GM21360 (cell line): Measurements from ENCODE around the gene FLII.
"Not testable (repeated sequence)": the region's sequence is repeated elsewhere in the genome, so short reads cannot be mapped to it uniquely, and the experiment has no call there.

Experiments
- ATAC-seq: cut with Tn5 transposase; IDR thresholded peaks from one replicate; pipeline ENCODE4 v1.9.1; 2021; ENCODE audit warnings: mild to moderate bottlenecking, moderate library complexity; ENCODE audit not compliant: unreplicated experiment

Gene FLII

DNA sequence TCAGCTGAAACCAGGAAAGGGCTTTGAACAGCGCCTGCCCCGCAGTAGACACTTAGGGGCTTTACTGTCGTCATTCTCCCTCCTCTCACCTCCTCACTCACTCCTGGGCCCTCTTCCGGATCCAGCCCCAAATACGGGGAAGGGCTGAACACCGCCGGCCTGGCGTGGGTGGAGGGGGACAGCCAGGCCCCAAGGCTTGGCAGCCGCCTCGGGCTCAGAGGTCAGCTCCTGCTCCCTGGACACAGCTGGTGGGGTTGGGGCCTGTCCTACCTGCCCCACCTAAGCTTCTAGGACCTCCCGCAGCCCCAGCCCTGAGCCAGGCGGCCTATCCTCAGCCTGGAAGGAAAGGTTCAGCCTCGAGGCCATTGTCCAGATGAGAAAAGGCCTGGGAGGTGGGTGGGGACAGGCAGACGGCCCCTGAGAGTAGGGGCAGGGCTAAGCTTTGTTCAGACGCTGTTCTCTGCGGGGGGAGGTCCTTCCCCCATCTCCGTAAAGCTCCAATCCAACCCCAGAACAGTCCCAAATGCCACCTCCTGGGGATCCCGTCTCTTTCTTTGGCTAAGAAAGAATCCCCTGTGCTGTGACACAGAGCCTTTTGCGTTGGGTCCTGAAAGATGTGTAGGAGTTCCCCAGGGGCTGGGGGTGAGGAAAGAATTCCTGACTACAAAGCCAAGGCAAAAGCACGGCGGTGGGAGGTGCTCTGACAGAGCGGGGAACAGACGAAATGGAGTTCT lies 34.0 kb downstream of the FLII start:
- no peak for ATAC-seq

DNA sequence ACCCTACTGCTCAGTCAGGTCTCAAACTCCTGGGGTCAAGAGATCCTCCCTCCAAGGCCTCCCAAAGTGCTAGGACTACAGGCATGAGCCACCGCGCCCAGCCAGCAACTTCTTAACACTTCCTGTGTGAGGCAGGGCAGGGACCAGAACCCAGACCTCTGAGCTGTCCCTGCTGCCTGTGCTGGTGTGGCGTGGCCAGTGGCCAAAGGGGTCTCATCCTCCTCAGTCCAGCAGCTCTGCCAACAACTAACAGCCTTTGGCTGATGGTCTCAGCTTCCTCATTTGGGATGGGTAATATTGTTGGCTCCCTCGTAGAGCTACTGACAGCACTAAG lies 34.5 kb downstream of the FLII start:
- ATAC-seq: no peak

DNA sequence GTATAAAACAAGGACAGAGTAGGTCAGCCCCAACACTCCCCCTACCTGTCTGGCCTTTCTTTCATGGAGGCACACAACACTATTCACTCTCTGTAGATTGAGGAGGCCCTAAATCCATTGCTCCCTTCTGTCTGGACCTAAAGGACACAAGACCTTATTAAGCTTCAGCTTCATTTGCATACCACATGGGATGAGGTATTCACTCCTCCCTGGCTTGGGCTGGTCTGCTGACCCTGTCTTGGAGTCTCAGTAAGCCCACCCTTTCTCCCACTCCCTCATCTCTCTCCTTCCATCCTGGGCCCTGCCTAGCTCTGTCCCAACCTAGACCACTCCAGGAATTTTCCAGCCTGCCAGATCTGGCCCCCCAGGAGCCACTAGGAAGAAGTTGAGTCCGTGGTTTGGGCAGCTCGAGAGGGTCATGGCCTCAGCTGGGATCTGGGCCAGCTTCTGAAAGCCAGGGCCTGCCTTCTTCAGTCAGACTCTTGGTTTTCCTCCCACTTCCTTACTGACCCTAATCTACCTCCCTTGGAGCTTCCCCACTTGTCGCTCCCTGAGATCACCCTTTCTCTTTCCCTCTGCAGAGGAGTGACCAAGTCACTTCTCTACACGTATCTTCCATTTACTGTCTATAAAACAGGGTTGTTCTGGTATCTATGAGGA lies 39.7 kb downstream of the FLII start:
- no peak for ATAC-seq

DNA sequence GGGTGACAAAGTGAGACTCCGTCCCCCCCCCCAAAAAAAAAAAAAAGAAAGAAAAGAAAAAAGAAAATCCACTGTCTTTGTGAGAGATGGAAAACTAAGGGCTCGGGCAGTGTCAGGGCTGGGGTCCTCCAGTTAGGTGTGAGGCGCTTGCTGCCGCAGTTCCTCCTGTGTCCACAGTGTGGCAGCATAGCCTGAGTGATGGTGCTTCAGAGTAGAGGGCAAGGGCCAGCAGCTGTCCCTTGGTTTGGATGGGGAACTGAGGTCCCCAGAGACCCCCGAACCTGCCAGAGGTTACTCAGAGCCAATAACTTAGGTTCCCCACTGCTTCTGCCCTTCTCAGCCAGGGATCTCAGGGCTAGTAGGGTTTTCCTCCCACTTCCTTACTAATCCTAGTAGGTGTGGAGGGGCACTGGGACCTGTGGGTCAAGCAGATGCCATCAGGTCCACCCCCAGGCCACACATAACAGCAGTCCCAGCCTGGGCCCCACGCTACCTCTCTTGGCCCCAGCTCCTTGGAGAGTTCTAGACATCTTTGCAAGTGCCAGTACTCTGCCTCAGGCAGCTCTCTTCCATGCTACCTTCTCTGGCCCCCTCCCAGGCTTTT lies 41.0 kb downstream of the FLII start:
- no peak for ATAC-seq

DNA sequence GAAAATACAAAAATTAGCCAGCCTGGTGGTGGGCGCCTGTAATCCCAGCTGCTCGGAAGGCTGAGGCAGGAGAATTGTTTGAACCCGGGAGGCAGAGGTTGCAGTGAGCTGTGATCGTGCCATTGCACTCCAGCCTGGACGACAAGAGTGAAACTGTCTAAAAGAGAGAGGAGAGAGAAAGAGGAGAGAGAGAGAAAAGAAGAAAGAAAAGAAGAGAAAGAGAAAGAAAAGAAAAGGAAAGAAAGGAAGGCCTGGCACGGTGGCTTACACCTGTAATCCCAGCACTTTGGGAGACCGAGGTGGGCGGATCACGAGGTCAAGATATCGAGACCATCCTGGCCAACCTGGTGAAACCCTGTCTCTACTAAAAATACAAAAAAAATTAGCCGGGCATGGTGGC lies 41.6 kb downstream of the FLII start:
- ATAC-seq: not testable (repeated sequence)

DNA sequence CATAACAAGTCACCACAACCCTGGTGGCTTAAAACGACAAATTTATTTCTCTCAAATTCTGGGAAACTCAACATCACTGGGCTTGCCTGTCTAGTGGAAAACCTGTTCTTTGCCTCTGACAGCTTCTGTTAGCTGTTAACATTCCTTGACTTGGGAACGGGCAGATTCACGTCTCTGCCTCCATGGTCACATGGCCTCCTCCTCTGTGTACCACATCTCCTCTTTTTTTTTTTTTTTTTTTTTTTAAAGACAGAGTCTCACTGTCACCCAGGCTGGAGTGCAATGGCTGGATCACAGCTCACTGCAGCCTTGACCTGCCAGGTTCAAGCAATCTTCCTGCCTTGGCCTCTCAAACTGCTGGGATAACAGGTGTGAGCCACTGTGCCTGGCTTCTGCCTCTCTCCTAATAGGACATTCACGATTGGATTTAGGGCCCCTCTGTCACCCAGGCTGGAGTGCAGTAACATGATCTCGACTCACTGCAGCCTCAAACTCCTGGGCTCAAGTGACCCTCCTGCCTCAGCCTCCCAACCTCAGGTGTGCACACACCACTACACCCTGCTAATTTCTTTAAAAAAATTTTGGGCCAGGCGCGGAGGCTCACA lies 44.8 kb downstream of the FLII start:
- ATAC-seq: no peak

DNA sequence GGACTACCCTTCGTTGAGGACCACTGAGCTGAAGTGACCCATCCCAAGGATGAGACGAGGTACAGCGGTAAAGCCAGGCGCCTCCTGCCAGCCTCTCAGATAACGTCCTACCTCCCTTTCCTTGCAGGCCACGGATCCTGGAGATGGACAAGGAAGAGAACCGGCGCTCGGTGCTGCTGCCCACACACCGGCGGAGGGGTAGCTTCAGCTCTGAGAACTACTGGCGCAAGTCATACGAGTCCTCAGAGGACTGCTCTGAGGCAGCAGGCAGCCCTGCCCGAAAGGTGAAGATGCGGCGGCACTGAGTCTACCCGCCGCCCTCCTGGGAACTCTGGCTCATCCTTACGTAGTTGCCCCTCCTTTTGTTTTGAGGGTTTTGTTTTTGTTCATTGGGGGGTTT lies 50.4 kb downstream of the FLII start:
- no peak for ATAC-seq

DNA sequence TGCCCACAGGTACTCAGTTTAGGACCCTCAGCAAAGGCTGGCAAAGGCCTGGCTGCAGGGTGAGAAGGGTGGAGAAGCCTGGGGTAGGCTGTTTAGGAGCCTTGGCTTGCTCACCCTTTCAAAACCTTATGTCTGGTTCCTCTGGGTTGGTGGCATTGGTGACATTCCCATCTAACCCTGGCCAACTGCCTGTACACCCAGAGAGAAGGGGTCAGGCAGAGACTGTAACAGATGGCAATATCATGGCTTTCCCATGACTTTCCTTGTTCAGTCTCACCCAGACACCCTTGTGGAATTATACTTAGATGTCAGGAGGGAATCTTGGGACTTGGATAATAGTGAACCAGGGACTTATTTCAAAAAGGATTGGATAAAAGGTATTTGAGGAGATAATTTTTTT lies 51.6 kb downstream of the FLII start:
- no peak for ATAC-seq

DNA sequence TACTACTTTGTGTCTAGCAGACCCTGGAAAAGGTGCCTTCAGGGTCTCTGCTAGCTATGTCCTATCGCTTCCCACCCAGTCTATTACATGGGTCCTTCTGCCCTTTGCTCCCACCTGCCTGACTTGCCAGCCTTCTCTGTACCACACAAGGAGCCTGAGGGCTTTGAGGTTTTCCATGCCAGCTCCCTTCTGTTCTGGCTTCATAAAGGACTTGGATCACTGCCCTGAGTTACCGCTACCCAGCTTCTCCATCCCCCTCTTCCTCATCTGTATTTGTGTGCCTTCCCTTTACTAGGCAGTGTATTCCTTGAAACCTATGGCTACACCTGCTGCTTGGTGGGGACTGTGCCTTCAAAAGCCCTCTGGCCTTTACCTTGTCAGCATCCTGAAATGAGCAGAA lies 52.7 kb downstream of the FLII start:
- ATAC-seq: no peak

DNA sequence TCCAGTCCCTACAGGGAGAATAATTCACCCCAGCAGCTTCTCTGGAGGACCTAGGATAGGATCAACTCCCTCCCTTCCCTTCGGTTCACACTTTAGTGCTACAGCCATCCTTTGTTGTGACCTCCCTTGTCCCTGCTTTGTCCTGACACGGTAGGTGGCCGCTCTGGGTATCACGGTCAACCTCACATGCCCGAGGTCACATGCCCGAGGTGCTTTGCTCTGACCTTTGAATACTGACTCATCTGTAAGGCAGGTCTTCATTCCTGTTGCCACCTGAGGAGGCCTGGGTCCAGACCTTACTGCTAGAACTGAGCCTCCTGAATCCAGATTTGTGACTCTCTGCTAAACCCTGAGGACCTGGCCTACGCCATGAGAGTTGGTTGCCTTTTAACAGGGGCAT lies 55.2 kb downstream of the FLII start:
- no peak for ATAC-seq

DNA sequence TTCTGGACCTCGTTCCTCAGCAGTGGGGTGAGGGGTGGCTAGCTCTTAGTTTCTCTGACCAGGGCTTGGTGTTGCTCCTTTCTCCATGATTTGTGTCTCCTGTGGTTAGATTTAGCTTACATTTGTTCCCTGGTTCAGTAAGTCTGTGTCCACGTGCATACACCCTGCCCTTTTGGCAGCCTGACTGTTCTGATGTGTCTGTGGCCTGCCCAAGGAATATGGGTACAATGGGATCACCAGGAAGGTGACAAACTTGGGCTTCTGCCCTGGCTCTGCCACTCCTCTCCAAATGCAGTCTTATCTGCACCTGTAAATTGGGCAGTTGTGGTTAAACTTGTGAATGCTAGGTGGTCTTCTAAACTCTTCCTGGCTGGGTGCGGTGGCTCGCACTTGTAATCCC lies 57.4 kb downstream of the FLII start:
- ATAC-seq: no peak

DNA sequence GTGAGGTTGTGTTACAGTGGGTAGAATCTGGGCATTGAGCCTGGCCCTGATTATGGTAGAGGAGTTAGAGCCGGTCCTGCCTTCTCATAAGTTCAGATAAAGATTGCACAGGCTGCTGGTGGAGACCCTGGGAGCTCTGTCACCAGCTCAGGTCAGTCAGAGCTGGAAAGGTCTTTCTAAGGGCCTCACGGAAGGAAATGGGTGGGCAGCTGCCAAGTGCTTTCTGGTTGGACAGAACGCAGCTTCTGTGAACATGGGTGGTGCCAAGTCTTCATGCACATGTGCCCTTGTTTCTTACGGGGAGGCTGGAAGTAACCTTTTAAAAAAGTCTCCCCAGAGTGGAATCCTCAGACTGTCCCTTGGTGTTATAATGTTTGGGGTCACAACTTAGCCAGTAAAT lies 60.0 kb downstream of the FLII start:
- ATAC-seq: no peak

DNA sequence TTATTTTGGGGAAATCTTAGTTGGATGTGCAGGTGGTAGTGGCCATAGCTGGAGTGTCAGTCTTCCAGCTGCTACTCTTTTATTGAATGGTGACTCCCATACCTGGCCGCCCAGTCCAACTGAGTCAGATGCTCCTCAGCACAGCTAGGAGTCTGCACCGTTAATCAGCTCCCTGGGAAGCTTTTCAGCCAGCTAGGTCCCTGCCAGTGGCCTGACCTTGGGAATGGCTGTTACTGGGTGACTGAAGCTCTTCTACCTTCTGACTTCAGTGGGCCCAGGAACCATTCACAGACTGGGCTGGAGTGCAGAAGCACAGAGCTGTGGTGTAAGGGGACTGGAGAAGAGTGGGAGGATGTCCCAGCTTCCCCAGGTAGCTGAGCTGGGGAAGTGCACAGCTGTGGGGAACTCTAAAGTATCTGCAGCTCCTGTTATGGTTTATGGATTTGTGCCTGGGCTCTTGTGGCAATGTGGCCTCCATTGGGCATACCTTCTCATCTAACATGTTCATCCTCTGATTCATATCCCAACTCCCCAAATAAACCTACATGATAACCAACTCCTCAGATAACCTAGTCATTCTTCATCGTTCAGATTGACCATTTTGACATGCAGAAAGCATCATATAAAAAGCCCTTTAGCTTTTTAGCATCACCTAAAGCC lies 60.9 kb downstream of the FLII start:
- ATAC-seq: no peak

DNA sequence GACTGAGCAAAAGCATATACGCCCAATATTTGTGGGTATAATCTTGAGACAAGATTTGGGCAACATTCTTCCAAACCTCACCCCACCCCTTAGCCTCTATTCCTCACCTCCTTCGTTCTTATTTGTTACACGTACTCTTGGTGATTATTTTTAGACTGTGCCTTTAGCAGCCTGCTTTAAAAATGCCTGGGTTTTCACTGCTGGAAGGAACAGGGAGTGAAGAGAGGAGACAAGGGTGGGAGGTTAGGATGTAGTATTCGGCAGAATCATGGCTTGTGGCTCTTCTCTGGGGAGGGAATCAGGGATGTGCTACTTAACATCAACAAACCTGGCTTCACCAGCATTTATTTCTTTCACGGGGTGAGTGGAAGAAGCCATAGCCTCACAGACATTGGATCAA lies 63.3 kb downstream of the FLII start:
- ATAC-seq: no peak
